SK-N-DZ (cell line): ENCODE results near the gene ZNF829.

Experiments used
- small RNA-seq, 2 experiments: library from RNA; depleted of rRNA; stranded (forward); fragments of <200 nt; gene quantifications; one replicate each; pipeline ENCODE3, GENCODE V24; 2014

Gene ZNF829

Small RNA genes lying within 50 kb of the gene (small RNA-seq; reads per million reads assigned to genes)
- gene RF00019, result 0 reads per million in 2 experiments
